ENCODE data around the gene FILIP1L.

Gene FILIP1L

GRCh38 chr3:99984139-99984538, 130.2 kb downstream of the FILIP1L start:
- TF ChIP-seq TCF12 (IDR thresholded peaks at IDR 0.05; ENCODE audit: low read depth): no peak
- no peak for TF ChIP-seq FOXM1 (IDR thresholded peaks at IDR 0.05; ENCODE audit: borderline replicate concordance, low read depth)
- TF ChIP-seq, protein P1, sequence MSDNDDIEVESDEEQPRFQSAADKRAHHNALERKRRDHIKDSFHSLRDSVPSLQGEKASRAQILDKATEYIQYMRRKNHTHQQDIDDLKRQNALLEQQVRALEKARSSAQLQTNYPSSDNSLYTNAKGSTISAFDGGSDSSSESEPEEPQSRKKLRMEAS (IDR thresholded peaks at IDR 0.05): no peak
- TF ChIP-seq NFIC (IDR thresholded peaks at IDR 0.05): no peak
- no peak for TF ChIP-seq USF1 (IDR thresholded peaks at IDR 0.05)
- no peak for TF ChIP-seq EGR1 (IDR thresholded peaks at IDR 0.05)
- no peak for TF ChIP-seq YY1 (IDR thresholded peaks at IDR 0.05; ENCODE audit: low read depth)
- no peak for TF ChIP-seq ZBTB7A (IDR thresholded peaks at IDR 0.05; ENCODE audit: low read depth)
- TF ChIP-seq RAD21 (IDR thresholded peaks at IDR 0.05; ENCODE audit: low read depth): no peak
- TF ChIP-seq TAF1 (IDR thresholded peaks at IDR 0.05; ENCODE audit: low read depth): no peak
- TF ChIP-seq CREB1 (IDR thresholded peaks at IDR 0.05; ENCODE audit: low read depth): no peak

GRCh38 chr3:99982650-99983049, 131.7 kb downstream of the FILIP1L start:
- no peak for TF ChIP-seq RAD21 (IDR thresholded peaks at IDR 0.05; ENCODE audit: low read depth)
- TF ChIP-seq, protein P1 (IDR thresholded peaks at IDR 0.05): no peak
- TF ChIP-seq EGR1 (IDR thresholded peaks at IDR 0.05): no peak
- TF ChIP-seq TCF12 (IDR thresholded peaks at IDR 0.05; ENCODE audit: low read depth): no peak
- TF ChIP-seq YY1 (IDR thresholded peaks at IDR 0.05; ENCODE audit: low read depth): no peak
- no peak for TF ChIP-seq NFIC (IDR thresholded peaks at IDR 0.05)
- no peak for TF ChIP-seq USF1 (IDR thresholded peaks at IDR 0.05)
- TF ChIP-seq EP300 (IDR thresholded peaks at IDR 0.05; ENCODE audit: borderline replicate concordance): no peak
- TF ChIP-seq CEBPB (IDR thresholded peaks at IDR 0.05): no peak
- no peak for TF ChIP-seq CREB1 (IDR thresholded peaks at IDR 0.05; ENCODE audit: low read depth)

- TF ChIP-seq RAD21 (IDR thresholded peaks at IDR 0.05; ENCODE audit: low read depth) (no peak), EGR1 (IDR thresholded peaks at IDR 0.05) (no peak)
Measured at GRCh38 chr3:99981138-99981537, 133.2 kb downstream of the FILIP1L start.

DNA sequence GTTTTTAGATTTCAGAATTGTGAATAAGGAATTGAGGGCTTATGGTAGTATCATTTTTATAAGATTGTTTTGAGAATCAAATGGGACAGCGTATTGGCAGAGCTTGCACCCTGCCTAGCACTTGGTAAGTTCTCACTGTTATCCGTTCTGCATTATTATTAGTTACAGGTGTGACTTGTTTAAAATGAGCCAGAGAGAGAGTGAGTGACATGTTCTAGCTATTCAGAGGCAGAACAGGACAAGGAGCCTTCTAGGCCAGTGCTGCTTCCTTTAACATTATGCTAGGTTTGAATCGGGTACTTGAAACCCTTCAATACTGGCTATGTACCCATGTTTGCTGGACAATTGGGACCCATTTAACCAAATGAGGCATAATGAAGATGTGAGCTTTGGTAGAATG, 133.7 kb downstream of the FILIP1L start:
- no peak for TF ChIP-seq CEBPB (IDR thresholded peaks at IDR 0.05)
- TF ChIP-seq CREB1 (IDR thresholded peaks at IDR 0.05; ENCODE audit: low read depth): no peak
- no peak for TF ChIP-seq USF1 (IDR thresholded peaks at IDR 0.05)
- TF ChIP-seq TEAD4 (IDR thresholded peaks at IDR 0.05): no peak
- no peak for TF ChIP-seq TAF1 (IDR thresholded peaks at IDR 0.05; ENCODE audit: low read depth)
- TF ChIP-seq TCF12 (IDR thresholded peaks at IDR 0.05; ENCODE audit: low read depth): no peak
- TF ChIP-seq, protein P2, sequence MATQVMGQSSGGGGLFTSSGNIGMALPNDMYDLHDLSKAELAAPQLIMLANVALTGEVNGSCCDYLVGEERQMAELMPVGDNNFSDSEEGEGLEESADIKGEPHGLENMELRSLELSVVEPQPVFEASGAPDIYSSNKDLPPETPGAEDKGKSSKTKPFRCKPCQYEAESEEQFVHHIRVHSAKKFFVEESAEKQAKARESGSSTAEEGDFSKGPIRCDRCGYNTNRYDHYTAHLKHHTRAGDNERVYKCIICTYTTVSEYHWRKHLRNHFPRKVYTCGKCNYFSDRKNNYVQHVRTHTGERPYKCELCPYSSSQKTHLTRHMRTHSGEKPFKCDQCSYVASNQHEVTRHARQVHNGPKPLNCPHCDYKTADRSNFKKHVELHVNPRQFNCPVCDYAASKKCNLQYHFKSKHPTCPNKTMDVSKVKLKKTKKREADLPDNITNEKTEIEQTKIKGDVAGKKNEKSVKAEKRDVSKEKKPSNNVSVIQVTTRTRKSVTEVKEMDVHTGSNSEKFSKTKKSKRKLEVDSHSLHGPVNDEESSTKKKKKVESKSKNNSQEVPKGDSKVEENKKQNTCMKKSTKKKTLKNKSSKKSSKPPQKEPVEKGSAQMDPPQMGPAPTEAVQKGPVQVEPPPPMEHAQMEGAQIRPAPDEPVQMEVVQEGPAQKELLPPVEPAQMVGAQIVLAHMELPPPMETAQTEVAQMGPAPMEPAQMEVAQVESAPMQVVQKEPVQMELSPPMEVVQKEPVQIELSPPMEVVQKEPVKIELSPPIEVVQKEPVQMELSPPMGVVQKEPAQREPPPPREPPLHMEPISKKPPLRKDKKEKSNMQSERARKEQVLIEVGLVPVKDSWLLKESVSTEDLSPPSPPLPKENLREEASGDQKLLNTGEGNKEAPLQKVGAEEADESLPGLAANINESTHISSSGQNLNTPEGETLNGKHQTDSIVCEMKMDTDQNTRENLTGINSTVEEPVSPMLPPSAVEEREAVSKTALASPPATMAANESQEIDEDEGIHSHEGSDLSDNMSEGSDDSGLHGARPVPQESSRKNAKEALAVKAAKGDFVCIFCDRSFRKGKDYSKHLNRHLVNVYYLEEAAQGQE (IDR thresholded peaks at IDR 0.05; ENCODE audit: low read depth): no peak
- TF ChIP-seq EGR1 (IDR thresholded peaks at IDR 0.05): no peak
- no peak for TF ChIP-seq ZBTB7A (IDR thresholded peaks at IDR 0.05; ENCODE audit: low read depth)
- no peak for TF ChIP-seq EP300 (IDR thresholded peaks at IDR 0.05; ENCODE audit: borderline replicate concordance)
- TF ChIP-seq FOXM1 (IDR thresholded peaks at IDR 0.05; ENCODE audit: borderline replicate concordance, low read depth): no peak
- TF ChIP-seq, protein P1 (IDR thresholded peaks at IDR 0.05): no peak

DNA sequence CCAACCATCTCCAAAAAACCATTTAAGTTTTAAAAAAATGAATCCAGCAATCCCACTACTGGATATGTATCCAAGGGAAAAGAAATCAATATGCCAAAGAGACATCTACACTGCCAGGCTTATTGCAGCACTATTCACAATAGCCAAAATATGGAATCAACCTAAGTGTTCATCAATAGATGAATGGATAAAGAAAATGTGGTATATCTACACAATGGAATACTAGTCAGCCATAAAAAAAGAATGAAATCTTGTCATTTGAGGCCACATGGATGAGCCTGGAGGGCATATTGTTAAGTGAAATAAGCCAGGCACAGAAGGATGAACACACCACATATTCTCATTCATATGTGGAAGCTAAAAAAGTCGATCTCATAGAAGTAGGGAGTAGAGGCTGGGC, 136.1 kb downstream of the FILIP1L start:
- TF ChIP-seq NFIC (IDR thresholded peaks at IDR 0.05): no peak
- no peak for TF ChIP-seq TEAD4 (IDR thresholded peaks at IDR 0.05)
- no peak for TF ChIP-seq EGR1 (IDR thresholded peaks at IDR 0.05)
- TF ChIP-seq CREB1 (IDR thresholded peaks at IDR 0.05; ENCODE audit: low read depth): no peak
- TF ChIP-seq, protein P1 (IDR thresholded peaks at IDR 0.05): no peak
- TF ChIP-seq FOXM1 (IDR thresholded peaks at IDR 0.05; ENCODE audit: borderline replicate concordance, low read depth): no peak
- TF ChIP-seq CEBPB (IDR thresholded peaks at IDR 0.05): no peak
- no peak for TF ChIP-seq TAF1 (IDR thresholded peaks at IDR 0.05; ENCODE audit: low read depth)
- no peak for TF ChIP-seq TCF12 (IDR thresholded peaks at IDR 0.05; ENCODE audit: low read depth)
- no peak for TF ChIP-seq EP300 (IDR thresholded peaks at IDR 0.05; ENCODE audit: borderline replicate concordance)
- TF ChIP-seq, protein P2 (IDR thresholded peaks at IDR 0.05; ENCODE audit: low read depth): no peak
- TF ChIP-seq YY1 (IDR thresholded peaks at IDR 0.05; ENCODE audit: low read depth): no peak
- no peak for TF ChIP-seq USF1 (IDR thresholded peaks at IDR 0.05)
- TF ChIP-seq RAD21 (IDR thresholded peaks at IDR 0.05; ENCODE audit: low read depth): no peak
- TF ChIP-seq ZBTB7A (IDR thresholded peaks at IDR 0.05; ENCODE audit: low read depth): no peak
